GM18498 (cell line): Measurements from ENCODE around the gene SLC47A1.
"Not testable (repeated sequence)": the region's sequence is repeated elsewhere in the genome, so short reads cannot be mapped to it uniquely, and the experiment has no call there.

Experiments
- ATAC-seq: cut with Tn5 transposase; IDR thresholded peaks from one replicate; pipeline ENCODE4 v1.9.1; 2021; ENCODE audit warnings: mild to moderate bottlenecking, moderate library complexity; ENCODE audit not compliant: unreplicated experiment

SLC47A1 gene, protein sequence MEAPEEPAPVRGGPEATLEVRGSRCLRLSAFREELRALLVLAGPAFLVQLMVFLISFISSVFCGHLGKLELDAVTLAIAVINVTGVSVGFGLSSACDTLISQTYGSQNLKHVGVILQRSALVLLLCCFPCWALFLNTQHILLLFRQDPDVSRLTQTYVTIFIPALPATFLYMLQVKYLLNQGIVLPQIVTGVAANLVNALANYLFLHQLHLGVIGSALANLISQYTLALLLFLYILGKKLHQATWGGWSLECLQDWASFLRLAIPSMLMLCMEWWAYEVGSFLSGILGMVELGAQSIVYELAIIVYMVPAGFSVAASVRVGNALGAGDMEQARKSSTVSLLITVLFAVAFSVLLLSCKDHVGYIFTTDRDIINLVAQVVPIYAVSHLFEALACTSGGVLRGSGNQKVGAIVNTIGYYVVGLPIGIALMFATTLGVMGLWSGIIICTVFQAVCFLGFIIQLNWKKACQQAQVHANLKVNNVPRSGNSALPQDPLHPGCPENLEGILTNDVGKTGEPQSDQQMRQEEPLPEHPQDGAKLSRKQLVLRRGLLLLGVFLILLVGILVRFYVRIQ

DNA sequence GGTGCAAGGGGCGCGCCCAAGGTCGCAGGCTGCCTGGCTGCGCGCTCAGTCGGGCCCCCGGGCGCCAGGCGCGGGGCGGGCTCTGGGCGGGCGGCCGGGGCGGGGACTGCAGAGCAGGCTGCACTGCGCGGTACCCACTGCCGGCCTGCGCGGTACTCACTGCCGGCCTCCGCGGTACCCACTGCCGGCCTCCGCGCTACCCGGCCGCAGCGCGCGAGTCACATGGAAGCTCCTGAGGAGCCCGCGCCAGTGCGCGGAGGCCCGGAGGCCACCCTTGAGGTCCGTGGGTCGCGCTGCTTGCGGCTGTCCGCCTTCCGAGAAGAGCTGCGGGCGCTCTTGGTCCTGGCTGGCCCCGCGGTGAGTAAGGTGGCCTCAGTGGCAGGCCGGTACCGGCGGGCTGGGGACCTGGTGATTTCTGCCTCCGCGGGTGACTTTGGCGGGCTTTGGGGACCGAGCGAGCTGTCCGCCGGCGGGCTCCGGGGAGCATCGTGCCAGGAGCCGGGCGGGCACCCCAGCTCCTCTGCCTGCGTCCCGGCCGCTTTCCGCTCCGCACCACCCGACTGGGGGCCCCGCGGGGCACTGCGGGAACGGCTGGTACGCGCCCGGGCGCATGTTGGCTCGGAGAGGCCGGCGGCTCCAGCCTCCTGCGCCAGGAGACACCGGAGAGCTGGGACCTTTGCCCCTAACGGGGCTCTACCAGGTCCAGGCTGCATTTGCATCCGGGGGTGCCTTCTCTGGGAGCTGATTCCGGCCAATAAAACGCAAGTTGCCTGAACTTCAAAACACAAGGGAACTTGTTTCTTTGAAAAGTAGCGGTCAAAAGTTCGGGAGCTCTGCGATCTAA, at the start of gene SLC47A1:
Gene SLC47A1, plus strand, starts transcription at position 137 of the 844 bp plus-strand sequence. Its CDS starts 86 bp downstream, at position 223.
- ATAC-seq: no peak

- ATAC-seq: no peak
These were observed 47.8 kb upstream of the SLC47A1 start for GRCh38 chr17:19485800-19486340.

DNA sequence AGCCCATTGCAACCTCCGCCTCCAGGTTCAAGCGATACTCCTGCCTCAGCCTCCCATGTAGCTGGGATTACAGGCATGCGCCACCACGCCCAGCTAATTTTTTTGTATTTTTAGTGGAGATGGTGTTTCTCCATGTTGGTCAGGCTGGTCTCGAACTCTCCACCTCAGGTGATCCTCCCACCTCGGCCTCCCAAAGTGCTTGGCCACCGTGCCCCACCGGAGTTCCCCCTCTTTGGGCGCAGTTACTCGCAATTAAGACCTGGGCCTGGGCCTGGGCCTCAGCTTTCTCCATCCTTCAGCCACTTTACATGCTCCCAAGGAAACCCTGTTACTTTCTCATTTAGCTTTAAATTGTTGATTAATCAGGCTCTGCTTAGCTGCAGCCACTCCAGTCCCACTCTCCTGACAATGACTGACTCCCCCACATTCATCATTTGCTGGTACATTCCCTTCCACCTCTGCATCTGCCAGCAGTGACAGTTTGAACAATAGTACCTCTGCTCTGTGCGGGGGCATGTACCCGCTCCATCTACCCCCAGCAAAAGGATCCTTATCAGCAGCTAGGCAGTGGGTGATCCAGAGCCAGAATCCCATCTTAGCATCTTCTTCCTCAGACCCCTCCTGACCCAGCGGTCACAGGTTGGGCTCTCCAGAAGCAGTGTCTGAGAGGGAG, 47.2 kb upstream of the SLC47A1 start:
- ATAC-seq: no peak

DNA sequence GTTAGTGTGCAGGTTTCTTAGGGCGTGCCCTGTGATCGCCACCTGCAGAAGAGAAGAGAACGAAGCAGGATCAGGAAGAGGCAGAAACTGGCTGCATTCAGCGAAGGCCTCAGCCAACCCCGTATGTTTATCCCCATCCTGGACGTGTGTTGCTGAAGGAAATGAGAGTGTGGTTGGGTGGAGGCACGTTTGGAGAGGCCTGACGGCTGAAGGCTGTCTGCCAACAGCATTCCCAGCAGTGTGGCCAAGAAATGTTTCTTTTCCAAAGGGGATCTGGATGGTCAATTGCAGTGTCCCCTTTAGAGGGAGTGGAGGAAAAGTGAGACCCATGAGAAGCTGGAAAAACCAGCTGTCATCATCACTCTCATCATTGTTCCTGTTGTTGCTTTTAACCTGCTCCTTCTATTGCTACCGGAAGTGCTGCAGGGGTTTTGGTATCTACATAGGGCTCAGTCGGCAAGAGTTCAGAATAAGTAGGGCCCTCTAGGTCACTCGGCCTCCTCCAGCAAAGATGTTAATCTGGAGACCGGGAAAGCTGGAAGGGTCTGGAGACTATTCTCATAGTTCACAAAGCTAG, 46.5 kb upstream of the SLC47A1 start:
- no peak for ATAC-seq

- ATAC-seq: no peak
These were observed 41.5 kb upstream of the SLC47A1 start for GRCh38 chr17:19492141-19492540.

GRCh38 chr17:19494961-19495806, 38.5 kb upstream of the SLC47A1 start:
- no peak for ATAC-seq

DNA sequence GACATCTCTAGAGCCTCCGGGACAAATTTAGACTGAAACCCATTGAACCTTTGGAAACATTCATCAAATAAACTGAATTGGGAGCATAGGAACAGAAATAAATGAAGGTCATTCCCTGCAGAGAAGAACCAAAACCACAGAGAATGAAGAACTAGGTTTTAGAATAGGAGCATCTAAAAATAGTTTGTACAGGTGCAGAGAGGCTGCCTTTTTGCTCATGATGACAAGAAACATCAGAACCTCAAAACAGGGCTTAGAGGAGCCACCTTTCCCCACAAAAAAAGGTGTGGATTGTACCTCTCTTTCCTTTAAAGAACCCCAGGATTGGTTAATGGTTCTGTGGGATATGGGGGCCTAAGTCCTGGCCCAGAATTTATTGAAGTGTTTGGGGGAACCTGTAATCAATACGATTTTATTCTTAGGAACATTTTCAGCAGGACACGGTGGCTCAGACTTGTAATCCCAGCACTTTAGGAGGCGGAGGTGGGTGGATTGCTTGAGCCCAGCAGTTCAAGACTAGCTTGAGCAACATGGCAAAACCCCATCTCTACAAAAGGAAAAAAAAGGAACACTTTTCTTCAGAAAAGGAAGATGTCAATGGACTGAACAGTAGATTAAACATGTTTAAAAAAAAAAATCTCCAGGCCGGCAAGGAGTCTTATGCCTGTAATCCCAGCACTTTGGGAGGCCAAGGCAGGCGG, 37.7 kb upstream of the SLC47A1 start:
- no peak for ATAC-seq

- no peak for ATAC-seq
These were observed 36.0 kb upstream of the SLC47A1 start for GRCh38 chr17:19497624-19498023.

GRCh38 chr17:19501219-19501618, 32.4 kb upstream of the SLC47A1 start:
- ATAC-seq: no peak

DNA sequence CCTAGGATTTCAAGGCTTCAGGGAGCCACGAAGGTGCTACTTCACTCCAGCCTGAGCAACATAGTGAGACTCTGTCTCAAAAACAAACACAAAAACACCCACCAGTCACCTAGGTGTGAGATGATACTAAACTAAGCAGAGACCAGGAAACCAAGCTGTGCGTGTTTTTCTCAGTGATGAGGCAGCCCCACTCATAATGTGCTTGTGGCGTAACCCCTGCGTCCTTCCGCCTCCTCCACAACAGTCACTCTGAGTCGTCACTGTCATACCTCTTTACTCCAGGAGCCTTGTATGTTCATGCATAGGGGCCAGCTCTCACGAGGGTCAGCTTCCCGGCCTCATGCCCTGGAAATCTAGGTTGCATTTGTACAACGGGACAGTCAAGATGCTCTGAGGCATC, 31.1 kb upstream of the SLC47A1 start:
- no peak for ATAC-seq

GRCh38 chr17:19505561-19505960, 28.1 kb upstream of the SLC47A1 start:
- ATAC-seq: not testable (repeated sequence)

GRCh38 chr17:19507775-19508576, 25.7 kb upstream of the SLC47A1 start:
- ATAC-seq: peak; percentile 72

DNA sequence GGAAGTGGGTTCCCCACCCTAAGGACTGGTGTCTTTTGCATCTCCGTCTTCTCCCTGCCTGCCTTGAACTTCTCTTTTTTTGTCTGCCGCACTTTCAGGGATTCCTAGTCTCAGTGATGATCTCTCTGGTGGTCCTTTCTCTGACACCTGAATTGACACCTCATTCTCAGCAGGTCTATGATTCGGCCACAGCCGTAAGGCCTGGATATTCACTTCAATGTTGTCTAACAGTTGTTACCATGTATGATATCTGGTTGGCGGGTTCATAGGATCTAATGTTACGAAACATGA, 25.1 kb upstream of the SLC47A1 start:
- no peak for ATAC-seq

DNA sequence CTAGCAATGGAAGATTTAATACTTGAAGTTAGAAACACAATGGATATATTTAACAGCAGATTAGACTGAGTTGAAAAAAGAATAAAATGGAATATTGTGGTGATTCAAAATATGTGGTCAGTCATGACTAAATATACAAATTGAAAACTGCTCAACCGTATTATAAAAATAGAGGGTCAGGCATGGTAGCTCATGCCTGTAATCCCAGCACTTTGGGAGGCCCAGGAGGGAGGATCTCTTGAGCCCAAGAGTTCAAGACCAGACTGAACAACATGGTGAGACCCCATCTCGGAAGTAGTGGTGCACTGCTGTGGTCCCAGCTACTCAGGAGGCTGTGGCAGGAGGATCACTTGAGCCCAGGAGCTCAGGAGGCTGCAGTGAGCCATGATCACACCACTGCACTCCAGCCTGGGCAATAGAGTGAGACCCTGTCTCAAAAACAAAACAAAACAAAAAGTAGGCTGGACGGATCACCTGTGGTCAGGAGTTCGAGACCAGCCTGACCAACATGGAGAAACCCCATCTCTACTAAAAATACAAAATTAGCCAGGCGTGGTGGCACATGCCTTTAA, 24.3 kb upstream of the SLC47A1 start:
- not testable (repeated sequence) for ATAC-seq

DNA sequence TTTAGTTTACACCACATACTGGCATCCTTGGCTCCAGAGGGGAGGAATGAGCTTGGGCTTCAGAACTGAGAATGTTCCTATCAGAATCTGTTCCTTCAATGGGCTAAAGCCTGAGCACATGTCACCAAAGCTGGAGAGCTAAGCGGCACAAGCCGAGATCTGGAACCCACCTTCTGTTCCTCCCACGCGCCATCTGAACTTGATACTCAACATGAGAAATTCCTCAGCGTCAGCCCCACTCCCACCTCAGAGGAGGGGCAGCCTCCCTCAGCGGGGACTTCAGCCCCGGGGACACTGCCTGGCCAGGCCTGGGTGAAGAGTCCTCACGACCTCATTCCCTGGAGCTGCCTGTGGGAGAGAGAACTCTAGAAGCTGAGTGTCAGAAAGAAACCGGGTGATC, 22.8 kb upstream of the SLC47A1 start:
- no peak for ATAC-seq

DNA sequence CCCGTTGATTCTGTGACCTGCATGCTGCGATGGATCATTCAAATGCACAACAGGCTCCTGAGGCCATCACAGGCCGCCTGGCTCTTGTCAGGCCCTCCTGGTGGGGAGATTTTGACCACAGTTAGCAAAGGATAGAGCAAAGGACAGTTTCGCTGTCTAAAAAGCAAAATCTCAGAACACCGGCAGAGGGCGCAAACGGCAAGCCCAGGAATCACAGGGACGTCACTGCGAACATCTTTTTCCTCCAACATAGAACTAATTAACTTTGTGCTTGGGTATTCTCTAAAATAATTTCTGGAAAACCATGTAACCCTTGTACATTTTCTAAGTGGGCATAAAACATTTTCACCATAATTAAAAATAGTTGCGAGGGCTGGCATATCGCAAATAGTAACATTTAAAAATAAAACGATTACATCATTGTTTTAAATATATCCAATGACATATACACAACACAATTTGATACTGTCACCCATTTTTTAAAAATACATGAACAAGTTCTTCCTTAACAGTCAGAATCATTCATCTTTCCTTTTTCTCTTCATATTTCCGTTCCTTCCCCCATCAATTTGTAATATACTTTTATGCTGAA, 19.7 kb upstream of the SLC47A1 start:
- ATAC-seq: no peak

DNA sequence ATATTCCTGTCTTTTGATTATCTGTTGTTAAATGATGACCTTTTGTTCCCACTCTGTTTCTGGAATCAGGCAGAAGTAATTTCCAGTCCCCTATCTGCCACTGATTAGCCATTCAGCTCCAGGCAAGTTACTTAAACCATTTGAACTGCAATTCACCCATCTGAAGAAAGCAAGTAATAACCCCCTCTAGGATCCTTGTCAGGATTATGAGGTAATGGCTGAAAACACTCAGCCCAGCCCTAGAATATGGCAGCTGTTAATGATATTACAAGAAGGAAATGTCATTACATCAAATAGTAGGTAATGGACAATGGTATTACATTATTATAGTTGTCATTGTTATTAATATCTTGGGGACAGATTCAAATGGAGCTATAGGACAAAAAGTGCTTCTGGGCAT, 16.0 kb upstream of the SLC47A1 start:
- no peak for ATAC-seq
